ENCODE measurements around the gene PNMA8A. TPM values are rescaled to one million over a fixed set of nuclear protein-coding genes. Genes with fewer than 3 reads are reported as not detected.

PNMA8A gene
- polyA plus RNA-seq, 1 of the 3 experiments (the other 2 are of a cell fraction) = 10.2 TPM

DNA sequence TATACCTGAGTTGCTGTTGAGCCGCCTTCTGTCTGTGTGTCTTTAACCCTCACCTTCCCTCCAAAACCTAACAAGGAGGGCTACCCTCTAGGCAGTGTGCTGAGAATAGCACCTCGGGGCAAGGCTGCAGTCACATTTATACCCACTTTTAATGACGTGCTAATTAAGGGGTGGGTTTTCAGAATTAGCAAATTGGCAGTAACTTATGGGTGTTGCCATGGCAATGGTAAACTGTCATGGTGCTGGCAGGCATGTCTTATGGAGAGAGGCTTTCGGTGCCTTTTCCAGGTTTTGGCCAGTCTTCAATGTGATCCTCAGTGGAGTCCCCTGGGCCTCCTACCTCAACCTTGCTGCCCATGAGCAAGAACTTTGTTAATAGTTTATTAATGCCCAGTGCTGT is 1.2 kb upstream of the PNMA8A start:
- TF ChIP-seq NFIC (IDR thresholded peaks at IDR 0.05; ENCODE audit: borderline replicate concordance) = no peak
- TF ChIP-seq USF1 (IDR thresholded peaks at IDR 0.05; ENCODE audit: borderline replicate concordance, low read depth) = no peak
- no peak for TF ChIP-seq TEAD4 (IDR thresholded peaks at IDR 0.05; ENCODE audit: borderline replicate concordance, insufficient read depth)
- no peak for TF ChIP-seq POLR2AphosphoS5 (IDR thresholded peaks at IDR 0.05; ENCODE audit: low read depth, low read length)
- Histone ChIP-seq H3K27me3 (ENCODE audit: insufficient read depth) (no peaks in the 10 kb centered on the region), H3K27ac (ENCODE audit: low read depth in 2 of 2, low read length in 1 of 2) (no peak overlapping the region), H3K79me2 (ENCODE audit: insufficient read depth) (peaks cover 8% of the 10 kb centered on the region; the same call in 1 of the 2 replicates), H2AFZ (ENCODE audit: low read depth) (no peak overlapping the region), H3K9ac (no peak overlapping the region), H4K20me1 (ENCODE audit: insufficient read depth) (no peaks in the 10 kb centered on the region), H3K4me3 (ENCODE audit: low read depth in 2 of 2, low read length in 1 of 2) (no peak overlapping the region), H3K9me3 (no peaks in the 10 kb centered on the region), H3K4me2 (no peak overlapping the region), H3K9me2 (no peaks in the 10 kb centered on the region), H3F3A (replicated peaks; ENCODE audit: insufficient read depth) (peaks cover 24% of the 10 kb centered on the region), H3K36me3 (replicated peaks in 1 of 2; ENCODE audit: control insufficient read depth in 1 of 2, insufficient read depth in 2 of 2, low read length in 1 of 2) (peaks cover 0 to 7% of the 10 kb centered on the region in 2 experiments), H3K4me1 (ENCODE audit: control insufficient read depth in 1 of 2, insufficient read depth in 2 of 2, low read depth in 1 of 2, low read length in 1 of 2) (peaks cover 14 to 16% of the 10 kb centered on the region in 2 experiments; a peak in 2 of 4 replicates)
- CTCF ChIA-PET = interaction anchor here (1.0 to 24.7 kb wide), 3 partner anchors 12 to 73 kb away, joined by 3 to 463 read pairs (median 11); no protein-coding TSS in a partner anchor
- no peak for DNase-seq
- POLR2A ChIA-PET = no interaction called here
- 91% methylated on average over 4 of the region's 4 CpGs for WGBS (ENCODE audit: low lambda C conversion rate)

GRCh38 chr19:46471811-46472543 is 614 bp upstream of the PNMA8A start:
- H4K20me1 ChIP-seq (ENCODE audit: insufficient read depth) = no peaks in the 10 kb centered on the region
- peak overlapping the region; percentile 75 for H3K9ac ChIP-seq
- peak in 1 of 2 experiments; percentile 73; a peak in 2 of 4 replicates for TF ChIP-seq EP300 (IDR thresholded peaks at IDR 0.05; ENCODE audit: borderline replicate concordance in 1 of 2, low read depth in 1 of 2, low read length in 1 of 2)
- TF ChIP-seq IRF3 (IDR thresholded peaks at IDR 0.05; ENCODE audit: low read depth, low read length) = no peak
- H3K4me2 ChIP-seq = peak overlapping the region; percentile 92
- H3K4me1 ChIP-seq (ENCODE audit: control insufficient read depth in 1 of 2, insufficient read depth in 2 of 2, low read depth in 1 of 2, low read length in 1 of 2) = peaks cover 16 to 18% of the 10 kb centered on the region in 2 experiments; a peak in 2 of 4 replicates
- ChIA-PET POLR2A (no interaction called here), CTCF (interaction anchor here (1.0 to 24.7 kb wide), 3 partner anchors 11 to 72 kb away, joined by 3 to 463 read pairs (median 11); no protein-coding TSS in a partner anchor)
- H3F3A ChIP-seq (replicated peaks; ENCODE audit: insufficient read depth) = peaks cover 30% of the 10 kb centered on the region
- DNase-seq = no peak
- H3K9me2 ChIP-seq = no peaks in the 10 kb centered on the region
- H3K36me3 ChIP-seq (replicated peaks in 1 of 2; ENCODE audit: control insufficient read depth in 1 of 2, insufficient read depth in 2 of 2, low read length in 1 of 2) = peaks cover 0 to 8% of the 10 kb centered on the region in 2 experiments
- peak overlapping the region; percentile 100 for H2AFZ ChIP-seq (ENCODE audit: low read depth)
- H3K9me3 ChIP-seq = no peaks in the 10 kb centered on the region
- peak overlapping the region; percentile 63 to 68 for H3K4me3 ChIP-seq (ENCODE audit: low read depth in 2 of 2, low read length in 1 of 2)
- no peaks in the 10 kb centered on the region for H3K27me3 ChIP-seq (ENCODE audit: insufficient read depth)
- peak overlapping the region; percentile 68 to 81; a peak in 3 of 4 replicates for H3K27ac ChIP-seq (ENCODE audit: low read depth in 2 of 2, low read length in 1 of 2)
- WGBS (ENCODE audit: low lambda C conversion rate) = 62% methylated on average over 11 of the region's 11 CpGs
- peaks cover 8% of the 10 kb centered on the region; the same call in 1 of the 2 replicates for H3K79me2 ChIP-seq (ENCODE audit: insufficient read depth)

DNA sequence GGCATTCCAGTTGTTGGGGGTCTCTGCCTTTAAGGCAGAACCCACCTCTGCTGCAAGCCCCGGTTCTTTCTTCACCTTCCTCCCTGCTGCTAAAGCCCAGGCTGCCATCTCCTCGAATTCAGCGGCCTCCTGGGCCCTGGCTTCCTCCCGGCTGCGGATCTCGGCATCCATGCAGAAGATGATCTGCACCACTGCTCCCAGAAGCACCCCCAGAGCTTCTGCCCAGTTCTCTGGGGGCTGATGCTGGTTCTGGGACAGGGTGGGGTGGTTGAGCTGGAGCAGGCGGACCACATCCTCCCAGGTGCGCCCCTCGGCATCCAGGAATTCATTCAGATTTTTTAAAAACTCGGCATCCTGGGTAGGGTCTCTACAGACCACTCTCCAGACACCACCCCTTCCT is 987 bp downstream of the PNMA8A start:
- H3K4me3 ChIP-seq (ENCODE audit: low read depth in 2 of 2, low read length in 1 of 2) = peak overlapping the region; percentile 63 to 68; a peak in 3 of 4 replicates
- no peaks in the 10 kb centered on the region for H4K20me1 ChIP-seq (ENCODE audit: insufficient read depth)
- peaks cover 29% of the 10 kb centered on the region for H3F3A ChIP-seq (replicated peaks; ENCODE audit: insufficient read depth)
- H3K9me2 ChIP-seq = no peaks in the 10 kb centered on the region
- ChIA-PET POLR2A (no interaction called here), CTCF (interaction anchor here (0.8 to 24.7 kb wide), 7 partner anchors 8 to 84 kb away, joined by 3 to 463 read pairs (median 6); no protein-coding TSS in a partner anchor)
- H3K4me2 ChIP-seq = peak overlapping the region; percentile 92
- H3K9ac ChIP-seq = peak overlapping the region; percentile 75; the same call in 1 of the 2 replicates
- H3K79me2 ChIP-seq (ENCODE audit: insufficient read depth) = peaks cover 8% of the 10 kb centered on the region; the same call in 1 of the 2 replicates
- no peak for DNase-seq
- no peak for TF ChIP-seq GABPA (IDR thresholded peaks at IDR 0.05; ENCODE audit: low read depth)
- WGBS (ENCODE audit: low lambda C conversion rate) = 82% methylated on average over 10 of the region's 10 CpGs
- peaks cover 0 to 8% of the 10 kb centered on the region in 2 experiments for H3K36me3 ChIP-seq (replicated peaks in 1 of 2; ENCODE audit: control insufficient read depth in 1 of 2, insufficient read depth in 2 of 2, low read length in 1 of 2)
- peaks cover 16 to 25% of the 10 kb centered on the region in 2 experiments; a peak in 2 of 4 replicates for H3K4me1 ChIP-seq (ENCODE audit: control insufficient read depth in 1 of 2, insufficient read depth in 2 of 2, low read depth in 1 of 2, low read length in 1 of 2)
- no peaks in the 10 kb centered on the region for H3K27me3 ChIP-seq (ENCODE audit: insufficient read depth)
- H3K9me3 ChIP-seq = no peaks in the 10 kb centered on the region
- H3K27ac ChIP-seq (ENCODE audit: low read depth in 2 of 2, low read length in 1 of 2) = no peak overlapping the region; a peak in 1 of 4 replicates
- H2AFZ ChIP-seq (ENCODE audit: low read depth) = no peak overlapping the region
